Loucy (cell line): Measurements from ENCODE around the gene PALS2.

Source experiments
- H2AFZ ChIP-seq: fragments of 200-600 bp; sonication (generic); 2 replicates; pipeline ENCODE4 v1.6.0; 2016; ENCODE audit warnings: antibody characterized with exemption, mild to moderate bottlenecking, low read length, moderate library complexity
- H3F3A ChIP-seq: fragments of 200-600 bp; 2 replicates; pipeline ENCODE4 v1.6.0; 2016; ENCODE audit warnings: antibody characterized with exemption, low read depth, mild to moderate bottlenecking
- H3K27me3 ChIP-seq: fragments of 200-600 bp; sonication (generic); 2 replicates; pipeline ENCODE4 v1.6.1; 2014; ENCODE audit warnings: low read length, mild to moderate bottlenecking; ENCODE audit not compliant: insufficient read depth, poor library complexity, severe bottlenecking
- H3K36me3 ChIP-seq: fragments of 200-600 bp; sonication (generic); 2 replicates; pipeline ENCODE4 v1.6.1; 2016; ENCODE audit warnings: low read length; ENCODE audit not compliant: insufficient read depth
- H3K4me1 ChIP-seq: fragments of 200-600 bp; sonication (generic); 2 replicates; pipeline ENCODE4 v1.5.1; 2014; ENCODE audit warnings: low read length, mild to moderate bottlenecking; ENCODE audit not compliant: insufficient read depth, poor library complexity, severe bottlenecking
- H3K4me2 ChIP-seq: fragments of 200-600 bp; sonication (generic); 2 replicates; pipeline ENCODE4 v1.6.0; 2014; ENCODE audit warnings: antibody characterized with exemption, low read length, low read depth, mild to moderate bottlenecking; ENCODE audit not compliant: poor library complexity, severe bottlenecking
- H3K4me3 ChIP-seq: fragments of 200-600 bp; sonication (generic); 2 replicates; pipeline ENCODE4 v1.5.1; 2014; ENCODE audit warnings: low read length, mild to moderate bottlenecking, mixed read lengths; ENCODE audit not compliant: poor library complexity, severe bottlenecking
- H3K79me2 ChIP-seq: fragments of 200-600 bp; sonication (generic); 2 replicates; pipeline ENCODE4 v1.6.1; 2014; ENCODE audit warnings: low read length; ENCODE audit not compliant: insufficient read depth
- H3K9ac ChIP-seq: fragments of 200-600 bp; sonication (generic); 2 replicates; pipeline ENCODE4 v1.6.0; 2014; ENCODE audit warnings: mild to moderate bottlenecking, low read depth, low read length, moderate library complexity; ENCODE audit not compliant: poor library complexity, severe bottlenecking
- H3K9me2 ChIP-seq: fragments of 200-600 bp; sonication (generic); replicated peaks from 2 replicates; pipeline ENCODE4 v1.6.1; 2016; ENCODE audit warnings: low read depth, low read length, mixed read lengths
- H3K9me3 ChIP-seq: fragments of 200-600 bp; sonication (generic); 2 replicates; pipeline ENCODE4 v1.6.1; 2014; ENCODE audit warnings: mild to moderate bottlenecking, antibody characterized with exemption, low read length, low read depth; ENCODE audit not compliant: insufficient read depth
- H4K20me1 ChIP-seq: fragments of 200-600 bp; sonication (generic); 2 replicates; pipeline ENCODE4 v1.6.0; 2014; ENCODE audit warnings: antibody characterized with exemption, low read length, mild to moderate bottlenecking; ENCODE audit not compliant: insufficient read depth, poor library complexity, severe bottlenecking
- EZH2phosphoT487 ChIP-seq: fragments of 200-600 bp; IDR thresholded peaks from 2 replicates; pipeline ENCODE4 v1.6.1; 2018; ENCODE audit warnings: antibody characterized with exemption, mild to moderate bottlenecking, moderate library complexity, borderline replicate concordance
- TF ChIP-seq, protein P1 (sequence below): fragments of 200-600 bp; sonication (generic); conservative IDR thresholded peaks from 2 replicates; pipeline ENCODE4 v1.5.1; 2014; ENCODE audit warnings: mild to moderate bottlenecking, antibody characterized with exemption, low read length

PALS2 gene

DNA sequence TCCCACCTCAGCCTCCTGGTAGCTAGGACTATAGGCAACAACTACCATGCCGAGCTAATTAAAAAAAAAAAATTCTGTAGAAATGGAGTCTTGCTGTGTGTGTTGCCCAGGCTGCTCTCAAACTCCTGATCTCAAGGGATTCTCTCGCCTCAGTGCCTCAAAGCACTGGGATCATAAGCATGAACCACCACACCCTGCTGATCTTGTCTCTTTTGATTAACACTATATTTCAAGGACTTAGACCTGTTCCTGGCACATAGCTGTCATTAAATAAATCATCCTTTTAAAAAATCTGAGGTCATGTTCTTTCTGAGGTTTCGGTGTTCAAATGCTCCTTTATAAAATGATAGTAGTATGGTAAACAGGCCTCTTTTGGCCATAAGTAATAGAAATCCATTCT lies 4.8 kb downstream of the PALS2 start:
- H3K4me2 ChIP-seq: peak overlapping the region; percentile 84
- peaks cover 72% of the 10 kb centered on the region for H3K79me2 ChIP-seq
- peaks cover 53% of the 10 kb centered on the region for H4K20me1 ChIP-seq
- H3K27me3 ChIP-seq: no peaks in the 10 kb centered on the region
- no peak overlapping the region for H3K9ac ChIP-seq
- no peaks in the 10 kb centered on the region for H3K9me3 ChIP-seq
- TF ChIP-seq EZH2phosphoT487: no peak
- TF ChIP-seq, protein P1, sequence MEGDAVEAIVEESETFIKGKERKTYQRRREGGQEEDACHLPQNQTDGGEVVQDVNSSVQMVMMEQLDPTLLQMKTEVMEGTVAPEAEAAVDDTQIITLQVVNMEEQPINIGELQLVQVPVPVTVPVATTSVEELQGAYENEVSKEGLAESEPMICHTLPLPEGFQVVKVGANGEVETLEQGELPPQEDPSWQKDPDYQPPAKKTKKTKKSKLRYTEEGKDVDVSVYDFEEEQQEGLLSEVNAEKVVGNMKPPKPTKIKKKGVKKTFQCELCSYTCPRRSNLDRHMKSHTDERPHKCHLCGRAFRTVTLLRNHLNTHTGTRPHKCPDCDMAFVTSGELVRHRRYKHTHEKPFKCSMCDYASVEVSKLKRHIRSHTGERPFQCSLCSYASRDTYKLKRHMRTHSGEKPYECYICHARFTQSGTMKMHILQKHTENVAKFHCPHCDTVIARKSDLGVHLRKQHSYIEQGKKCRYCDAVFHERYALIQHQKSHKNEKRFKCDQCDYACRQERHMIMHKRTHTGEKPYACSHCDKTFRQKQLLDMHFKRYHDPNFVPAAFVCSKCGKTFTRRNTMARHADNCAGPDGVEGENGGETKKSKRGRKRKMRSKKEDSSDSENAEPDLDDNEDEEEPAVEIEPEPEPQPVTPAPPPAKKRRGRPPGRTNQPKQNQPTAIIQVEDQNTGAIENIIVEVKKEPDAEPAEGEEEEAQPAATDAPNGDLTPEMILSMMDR: no peak
- H2AFZ ChIP-seq: no peak overlapping the region
- peaks cover 66% of the 10 kb centered on the region for H3K4me1 ChIP-seq
- H3K9me2 ChIP-seq: no peaks in the 10 kb centered on the region
- no peaks in the 10 kb centered on the region for H3F3A ChIP-seq
- peak overlapping the region; percentile 93 for H3K4me3 ChIP-seq
- H3K36me3 ChIP-seq: no peaks in the 10 kb centered on the region

DNA sequence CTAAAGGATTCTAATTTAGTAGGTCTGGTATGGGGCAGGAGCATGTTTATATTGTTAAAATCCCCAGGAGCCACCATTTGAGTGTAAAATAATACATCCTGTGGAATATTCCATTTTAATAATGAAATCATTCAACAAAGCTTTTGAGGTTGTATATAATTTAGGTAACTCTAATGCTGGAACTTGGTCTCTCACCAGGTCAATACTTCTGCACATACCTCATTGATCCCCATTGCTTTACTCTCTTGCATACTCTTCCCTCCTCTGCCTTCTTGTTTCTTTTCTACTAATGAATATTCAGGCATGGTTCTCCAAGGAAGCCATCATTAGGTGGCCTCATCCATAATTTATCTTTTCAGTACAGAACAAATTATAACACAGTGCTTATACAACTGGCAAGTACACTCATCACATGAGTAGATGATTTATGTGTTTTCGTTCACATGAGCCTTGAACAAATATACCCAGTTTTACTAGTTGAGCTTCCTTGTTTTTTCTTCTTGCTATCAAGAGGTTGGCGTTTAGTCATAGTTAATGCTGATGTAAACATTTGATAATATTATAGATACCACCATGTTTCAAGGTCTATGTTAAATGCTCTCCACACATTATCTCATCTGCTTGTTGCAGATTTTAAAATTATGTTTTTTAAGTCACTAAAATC lies 7.2 kb downstream of the PALS2 start:
- no peaks in the 10 kb centered on the region for H3F3A ChIP-seq
- no peak overlapping the region for H3K4me3 ChIP-seq
- H3K27me3 ChIP-seq: no peaks in the 10 kb centered on the region
- TF ChIP-seq EZH2phosphoT487: no peak
- TF ChIP-seq, protein P1: no peak
- H3K36me3 ChIP-seq: no peaks in the 10 kb centered on the region
- no peaks in the 10 kb centered on the region for H3K9me2 ChIP-seq
- no peak overlapping the region for H2AFZ ChIP-seq
- peak overlapping the region; percentile 84 for H3K4me2 ChIP-seq
- no peak overlapping the region for H3K9ac ChIP-seq
- H4K20me1 ChIP-seq: peaks cover 42% of the 10 kb centered on the region
- peaks cover 52% of the 10 kb centered on the region for H3K4me1 ChIP-seq
- H3K79me2 ChIP-seq: peaks cover 56% of the 10 kb centered on the region
- no peaks in the 10 kb centered on the region for H3K9me3 ChIP-seq

DNA sequence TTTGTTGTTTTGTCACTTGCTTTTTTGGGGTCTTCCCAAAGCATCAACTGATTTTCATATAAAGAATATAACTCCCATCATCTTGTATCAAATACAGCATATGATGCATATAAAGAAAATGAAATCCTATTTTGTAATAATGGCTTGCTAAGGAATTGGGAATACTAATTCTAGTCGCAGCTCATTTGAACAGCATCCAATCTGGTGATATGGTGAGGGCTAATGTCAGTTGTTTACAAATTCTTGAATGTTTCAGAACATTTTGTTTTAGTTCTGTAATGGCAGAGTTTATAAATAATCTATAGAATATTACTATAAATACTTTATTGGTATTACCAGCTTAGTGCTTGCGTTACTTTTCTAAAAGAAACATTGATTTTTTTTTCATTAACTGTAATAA lies 8.9 kb downstream of the PALS2 start:
- no peak overlapping the region for H3K4me2 ChIP-seq
- H3K4me3 ChIP-seq: no peak overlapping the region
- no peaks in the 10 kb centered on the region for H3F3A ChIP-seq
- H3K27me3 ChIP-seq: no peaks in the 10 kb centered on the region
- H3K36me3 ChIP-seq: no peaks in the 10 kb centered on the region
- H4K20me1 ChIP-seq: peaks cover 26% of the 10 kb centered on the region
- peaks cover 51% of the 10 kb centered on the region for H3K79me2 ChIP-seq
- H3K9me2 ChIP-seq: no peaks in the 10 kb centered on the region
- TF ChIP-seq, protein P1: no peak
- no peak for TF ChIP-seq EZH2phosphoT487
- H2AFZ ChIP-seq: no peak overlapping the region
- H3K9me3 ChIP-seq: no peaks in the 10 kb centered on the region
- no peak overlapping the region for H3K9ac ChIP-seq
- H3K4me1 ChIP-seq: peaks cover 39% of the 10 kb centered on the region
